SIG-M5 treated with dmso at 0.1 percent for 504 hours (cell line): Measurements from ENCODE around the gene GATA5.
"Not testable (repeated sequence)": the region's sequence is repeated elsewhere in the genome, so short reads cannot be mapped to it uniquely, and the experiment has no call there.

Source experiments
- DNase-seq: peaks from one replicate; lab custom pipeline; 2025; ENCODE audit not compliant: unreplicated experiment; lab: John Stamatoyannopoulos, UW

Gene GATA5

DNA sequence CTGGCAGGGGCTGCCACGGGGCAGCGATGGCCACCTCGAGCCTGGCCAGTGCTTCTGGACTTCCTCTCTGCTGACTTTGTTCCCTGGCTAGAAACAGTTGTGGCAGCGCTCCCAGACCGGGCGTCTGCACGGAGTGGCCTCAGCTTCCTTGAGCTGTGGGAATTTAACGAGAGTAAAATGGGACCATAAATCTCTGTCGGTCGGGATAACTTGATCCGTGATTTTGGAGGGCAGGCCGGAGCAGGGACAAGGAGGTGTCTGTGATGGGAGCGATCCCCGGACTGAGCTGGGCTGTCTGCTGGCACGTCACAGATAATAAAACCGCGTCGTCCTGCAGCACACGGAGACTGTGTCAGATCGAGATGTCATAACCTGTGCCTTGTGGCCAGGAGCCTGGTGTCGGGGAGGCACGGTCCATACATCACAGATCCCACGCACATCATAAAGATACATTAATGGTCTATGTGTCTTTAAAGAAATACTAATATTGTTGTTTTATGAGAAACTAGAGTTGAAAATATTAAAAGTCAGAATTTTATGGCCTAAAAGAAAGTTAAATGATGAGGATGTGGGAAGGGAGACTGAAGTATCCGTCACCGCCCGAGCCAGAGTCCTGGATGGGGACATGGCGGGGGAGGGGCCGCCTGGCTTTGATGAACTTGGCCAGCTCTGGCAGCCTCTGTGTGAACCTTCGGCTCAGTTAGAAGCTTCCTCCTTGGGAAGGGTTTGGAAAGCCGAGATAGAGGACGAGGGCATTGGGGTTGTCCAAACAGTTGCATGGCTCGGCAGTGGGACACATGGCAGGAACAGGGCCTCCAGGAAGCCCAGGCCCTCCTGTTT is 41.9 kb downstream of the GATA5 start:
- no peak for DNase-seq

DNA sequence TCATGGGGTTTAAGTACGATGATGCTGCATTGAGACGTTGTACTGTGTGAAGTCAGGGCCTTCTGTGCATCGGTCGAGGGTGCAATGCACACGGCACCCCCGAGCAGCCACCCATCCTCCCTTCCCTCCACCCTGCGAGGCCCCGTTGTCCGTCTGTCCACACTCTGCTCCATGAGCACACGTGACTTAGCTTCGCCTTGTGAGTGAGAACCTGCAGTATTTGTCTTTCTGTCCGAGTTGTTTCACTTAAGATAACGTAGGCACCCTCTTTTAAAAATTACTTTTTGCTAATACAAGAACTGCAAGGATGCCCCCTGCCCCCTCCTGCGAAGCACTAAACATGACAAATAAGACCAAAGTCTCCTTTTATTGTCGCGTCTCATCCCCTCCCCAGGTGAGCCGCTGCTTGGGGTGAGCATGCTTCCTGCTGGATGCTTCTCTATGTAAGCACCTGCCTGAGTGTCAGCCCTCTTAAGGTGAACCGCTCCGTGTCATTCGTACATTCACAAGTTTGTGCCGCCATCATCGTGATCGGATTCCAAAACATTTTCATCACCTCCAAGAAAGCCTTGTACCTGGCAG is 44.8 kb downstream of the GATA5 start:
- DNase-seq: no peak

DNA sequence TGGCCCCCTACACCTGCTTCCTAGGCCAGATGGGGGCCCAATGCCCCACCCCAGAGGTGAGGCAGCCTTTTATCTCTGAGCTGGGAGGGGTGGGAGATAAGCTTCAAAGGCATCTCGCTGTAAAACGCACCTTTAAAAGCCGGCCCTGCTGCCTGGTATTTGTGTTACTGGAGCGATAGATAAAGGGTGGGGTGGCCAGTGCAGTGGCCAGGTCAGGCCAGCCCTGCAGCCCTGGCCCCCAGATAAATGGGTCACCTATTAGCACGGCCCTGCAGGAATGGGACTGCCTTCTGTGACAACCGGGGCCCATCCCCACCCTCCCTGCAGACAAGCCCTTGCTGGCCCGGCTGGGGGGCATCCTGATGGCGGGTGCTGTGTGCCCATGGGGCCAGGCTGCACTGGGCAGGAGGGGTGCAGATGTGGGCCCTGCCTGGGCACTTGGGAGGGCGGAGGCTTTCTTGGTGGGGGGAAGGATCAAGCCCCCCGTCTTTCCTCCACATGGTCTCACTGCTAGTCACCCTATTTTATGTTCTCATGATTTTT is 45.4 kb downstream of the GATA5 start:
- no peak for DNase-seq

DNA sequence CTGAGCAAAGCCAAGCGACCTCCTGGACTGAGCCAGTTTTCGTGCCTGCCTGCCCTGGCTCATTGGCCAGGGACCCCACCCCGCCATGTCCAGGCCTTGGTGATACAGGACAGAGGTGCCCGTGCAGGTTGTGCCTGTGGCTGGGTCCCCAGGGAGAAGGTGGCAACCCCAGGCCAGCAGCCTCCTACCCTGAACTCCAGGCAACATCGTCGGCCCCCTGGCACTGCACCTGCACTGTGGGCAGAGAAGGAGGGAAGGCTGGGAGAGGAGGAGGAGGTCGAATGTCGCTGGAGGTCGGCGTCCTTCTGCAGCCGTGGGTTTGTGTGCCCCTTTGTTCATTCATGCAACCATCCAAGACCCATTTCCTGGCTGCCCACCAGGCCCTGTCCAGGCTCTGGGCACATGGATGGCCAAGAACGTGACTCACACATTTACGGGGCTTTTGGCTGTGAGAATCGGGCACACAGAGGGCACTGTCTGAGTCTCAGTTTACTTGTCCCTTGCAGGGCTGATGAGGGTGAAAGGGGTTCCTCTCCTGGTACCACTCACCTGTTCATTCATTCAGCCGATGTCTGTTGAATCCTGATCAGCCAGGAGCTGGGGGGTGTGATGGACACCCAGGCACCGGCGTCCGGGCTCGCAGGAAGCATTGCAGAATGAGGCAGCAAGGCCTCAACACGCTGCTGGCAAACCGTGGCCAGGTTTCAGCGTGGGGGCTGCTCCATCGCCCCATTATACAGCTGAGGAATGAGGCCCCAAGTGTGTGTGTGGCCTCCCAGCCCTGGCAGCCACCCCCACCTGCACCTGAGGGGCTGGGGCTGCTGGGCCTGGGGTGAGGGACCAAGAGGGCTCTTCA is 46.1 kb downstream of the GATA5 start:
- no peak for DNase-seq

DNA sequence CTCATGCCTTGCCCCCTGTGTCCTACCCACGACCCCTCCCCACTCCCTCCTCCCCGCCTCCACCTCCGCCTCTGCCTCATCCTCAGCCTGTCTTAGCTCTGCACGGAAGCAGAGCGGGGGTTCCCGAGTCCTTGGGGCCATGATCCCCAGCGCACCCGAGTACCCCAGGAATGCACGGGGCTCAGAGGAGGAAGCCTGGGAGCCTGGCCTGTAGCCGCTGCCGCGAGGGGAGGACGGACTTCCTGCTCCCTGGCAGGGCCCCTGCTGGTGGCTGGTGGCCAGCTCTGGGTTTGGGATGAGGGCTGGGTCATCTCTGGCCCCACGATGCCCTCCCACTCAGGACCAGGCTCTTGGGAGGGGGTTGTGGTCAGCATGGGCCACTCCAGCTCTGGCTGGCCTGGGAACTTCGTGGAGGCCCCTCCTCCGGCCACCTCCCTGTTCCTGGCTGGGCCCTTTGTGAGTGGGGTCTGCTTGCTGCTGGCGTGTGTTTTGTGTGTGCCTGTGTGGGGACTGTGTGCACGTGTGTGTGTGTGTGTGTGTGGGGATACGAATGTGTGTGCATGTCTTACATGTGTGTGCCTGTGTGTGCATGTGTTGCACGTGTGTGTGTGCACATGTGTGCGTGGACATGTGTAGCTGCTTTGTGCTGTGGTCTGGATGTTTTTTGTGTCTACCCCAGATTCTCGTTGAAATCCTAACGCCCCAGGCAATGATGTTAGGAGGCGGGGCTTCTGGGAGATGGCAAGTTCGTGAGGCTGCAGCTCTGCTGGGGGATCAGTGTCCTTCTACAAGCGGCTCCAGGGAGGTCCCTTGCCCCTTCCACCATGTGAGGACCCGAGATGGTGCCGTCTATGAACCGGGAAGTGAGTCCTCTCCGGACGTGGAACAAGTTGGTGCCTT is 47.1 kb downstream of the GATA5 start:
- no peak for DNase-seq

DNA sequence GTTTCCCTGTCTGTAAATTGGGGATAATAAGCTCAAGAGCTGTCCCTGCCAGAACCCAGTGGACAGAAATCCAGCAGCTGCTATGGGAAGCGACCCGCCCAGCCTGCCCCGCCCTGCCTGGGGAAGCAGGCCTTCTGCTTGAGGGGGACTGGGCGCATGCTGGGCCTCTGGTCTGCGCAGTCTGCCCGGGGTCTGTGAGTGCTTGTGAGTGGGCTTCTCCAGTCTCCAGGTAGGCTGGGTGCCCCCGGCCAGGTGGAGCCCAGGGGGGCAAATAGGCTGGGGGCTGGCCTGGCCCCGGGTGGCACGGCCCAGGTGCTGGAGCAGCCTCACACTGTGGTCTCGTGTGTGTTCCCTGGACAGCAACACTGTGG is 47.8 kb downstream of the GATA5 start:
- no peak for DNase-seq

DNA sequence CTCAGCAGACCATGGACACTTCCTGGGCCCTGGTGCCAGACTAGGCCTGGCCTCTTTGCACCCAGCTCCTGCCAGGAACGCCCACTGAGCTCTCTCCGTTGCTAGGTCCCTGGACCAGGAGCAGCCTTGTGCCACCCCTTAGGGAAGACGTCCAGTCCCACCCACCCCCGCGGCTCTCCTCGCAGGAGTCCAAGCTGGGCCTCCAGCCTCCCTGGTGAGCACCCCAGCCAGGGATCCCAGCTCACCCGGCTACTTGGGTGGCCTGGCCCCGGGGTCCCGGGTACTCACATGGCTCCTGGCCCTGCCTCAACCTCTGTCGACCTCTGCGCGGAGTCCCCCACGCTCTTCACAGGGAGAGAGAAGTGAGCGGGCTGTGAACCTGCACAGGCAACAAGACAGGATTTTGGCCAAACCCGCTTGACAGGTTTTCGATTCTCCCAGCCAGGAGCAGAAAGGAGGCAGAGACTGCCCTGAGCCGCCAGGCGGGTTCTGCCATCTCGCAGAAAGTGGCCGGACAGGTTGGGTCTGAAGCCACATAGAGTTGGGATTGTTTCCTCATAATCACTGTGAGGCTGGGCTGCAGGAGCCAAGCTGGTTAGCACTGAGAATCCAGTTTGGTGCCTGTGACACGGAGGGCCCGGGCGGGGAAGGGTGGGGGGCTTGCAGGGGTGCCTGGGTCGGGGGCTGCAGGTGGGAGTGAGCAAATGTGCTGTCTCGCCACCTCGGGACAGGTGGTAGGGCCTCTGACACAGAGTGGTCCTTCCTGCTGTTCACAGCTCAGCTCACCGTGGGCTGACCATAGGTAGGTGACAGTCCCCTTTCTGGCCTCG is 48.4 kb downstream of the GATA5 start, which contains the start of gene RBBP8NL:
Gene RBBP8NL (minus strand): TSS at position 368 of the 830 bp plus-strand sequence. CDS start 7,892 bp downstream, outside the sequence.
- peak; percentile 92 for DNase-seq

DNA sequence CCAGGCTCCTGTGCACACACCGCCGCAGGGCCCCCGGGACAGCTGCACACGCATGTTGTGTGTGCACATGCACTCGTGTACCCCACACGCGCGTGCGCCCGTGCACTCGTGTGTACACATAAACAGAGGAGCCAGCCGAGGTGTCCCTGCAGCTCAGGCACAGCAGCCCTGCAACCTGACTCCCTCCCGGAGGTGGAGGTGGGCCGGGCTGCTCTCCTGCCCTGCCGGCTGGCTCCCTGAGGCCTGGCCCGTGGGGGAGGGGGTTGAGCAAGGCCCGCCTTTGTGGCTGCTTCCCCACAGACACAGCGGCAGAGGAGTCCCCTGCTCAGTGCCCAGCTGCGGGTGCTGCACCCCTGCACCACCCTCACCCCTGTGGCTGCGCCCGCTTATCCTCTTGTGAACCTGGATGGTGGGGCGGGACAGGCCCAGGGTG is 49.1 kb downstream of the GATA5 start:
- peak; percentile 5 for DNase-seq

DNA sequence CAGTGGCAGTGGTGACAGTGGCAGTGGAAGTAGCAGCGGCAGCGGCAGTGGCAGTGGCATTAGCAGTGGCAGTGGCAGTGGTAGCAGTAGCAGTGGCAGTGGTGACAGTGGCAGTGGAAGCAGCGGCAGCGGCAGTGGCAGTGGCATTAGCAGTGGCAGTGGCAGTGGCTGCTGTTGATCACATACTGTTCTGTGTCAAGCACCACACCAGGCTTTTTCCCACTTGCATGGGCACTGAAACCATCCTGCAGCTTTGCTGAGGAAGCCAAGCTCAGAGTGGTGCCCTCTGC is 49.8 kb downstream of the GATA5 start:
- not testable (repeated sequence) for DNase-seq

DNA sequence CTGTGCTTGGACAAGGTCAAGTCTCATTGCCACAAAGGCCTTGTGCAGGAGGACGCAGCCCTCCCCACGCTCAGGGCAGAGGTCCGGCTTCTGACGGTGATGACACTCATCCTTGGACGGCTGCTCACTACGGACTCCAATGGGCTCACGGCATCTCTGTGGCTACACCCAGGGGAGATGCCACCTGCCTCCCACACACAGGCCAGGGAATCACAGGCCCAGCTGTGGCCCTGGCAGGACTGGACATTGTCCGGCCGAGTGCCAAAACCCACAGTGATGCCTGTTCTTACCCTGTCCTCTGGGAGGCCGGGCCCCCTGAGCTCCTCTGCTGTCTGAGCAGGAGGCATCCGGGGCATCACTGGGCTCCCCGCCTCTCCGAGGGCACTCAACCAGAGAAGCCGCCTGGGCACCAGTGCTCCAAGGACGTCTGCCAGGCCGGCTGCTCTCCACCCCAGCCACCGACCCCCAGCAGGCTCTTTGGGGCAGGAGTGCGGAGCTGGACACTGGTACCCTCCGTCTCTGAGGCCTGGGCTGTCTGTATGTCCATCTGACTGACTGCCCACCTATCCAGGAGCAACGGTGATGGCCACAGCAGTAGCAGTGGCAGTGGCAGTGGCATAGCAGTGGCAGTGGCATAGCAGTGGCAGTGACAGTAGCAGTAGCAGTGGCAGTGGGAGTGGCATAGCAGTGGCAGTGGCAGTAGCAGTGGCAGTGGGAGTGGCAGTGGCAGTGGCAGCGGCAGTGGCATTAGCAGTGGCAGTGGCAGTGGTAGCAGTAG is 50.3 kb downstream of the GATA5 start:
- DNase-seq: no peak

DNA sequence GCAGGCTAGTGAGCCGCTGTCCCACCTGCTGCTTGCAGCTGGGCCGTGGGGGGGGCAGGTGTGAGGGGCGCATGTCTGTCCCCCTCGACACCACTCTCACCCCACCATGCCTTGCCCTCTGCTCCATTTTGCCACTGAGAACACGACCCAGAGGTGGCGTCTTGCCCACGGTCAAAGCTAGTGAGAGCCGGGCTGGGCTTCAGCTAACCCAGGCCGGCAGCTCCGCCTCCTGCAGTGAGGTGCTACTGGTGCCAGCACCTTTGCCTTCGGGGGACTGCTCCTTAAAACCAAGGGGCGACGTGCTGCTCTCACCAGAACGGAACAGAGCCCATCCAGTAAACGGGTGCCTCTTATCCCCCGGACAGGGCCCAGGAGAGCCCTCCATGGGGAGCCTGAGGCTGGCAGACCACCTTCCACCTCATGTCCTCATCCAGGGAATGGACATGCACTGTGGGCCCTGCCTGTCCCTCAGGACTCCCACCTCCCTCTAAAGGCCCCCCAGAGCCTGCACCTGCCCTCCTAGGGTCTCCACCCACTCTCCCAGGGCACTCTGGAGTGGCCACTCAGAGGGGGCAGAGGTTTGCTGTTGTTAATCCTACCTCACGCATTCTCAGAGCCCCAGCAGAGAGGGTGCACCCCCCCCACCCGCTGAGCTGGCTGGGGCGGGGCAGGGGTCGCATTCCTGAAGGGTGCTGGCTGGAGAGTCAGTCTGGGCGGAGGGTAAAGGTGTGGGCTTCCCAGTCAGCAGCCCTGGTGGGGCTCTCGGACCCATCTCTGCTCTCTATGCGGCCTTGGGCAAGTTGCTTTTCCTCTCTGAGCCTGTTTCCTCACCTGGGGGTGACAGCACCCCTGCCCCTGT is 51.3 kb downstream of the GATA5 start:
- no peak for DNase-seq

DNA sequence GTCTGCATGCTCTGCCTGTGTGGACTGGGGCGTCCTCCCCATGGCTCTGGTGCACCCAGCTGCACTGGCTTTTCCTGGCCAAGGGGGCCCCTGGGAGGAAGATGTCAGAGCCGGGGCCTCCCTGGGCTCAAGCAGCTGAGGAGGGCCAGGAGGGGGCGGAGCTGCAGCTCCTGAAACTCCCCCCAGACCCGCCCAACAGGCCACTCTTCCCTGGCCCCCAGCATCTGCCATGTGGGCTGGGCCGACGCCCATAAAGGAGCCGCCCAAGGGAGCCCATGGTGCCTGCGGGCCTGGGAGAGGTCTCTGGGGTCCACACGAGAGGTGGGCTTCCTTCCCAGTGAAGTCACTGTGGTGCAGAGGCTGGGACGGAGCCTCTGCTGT is 52.5 kb downstream of the GATA5 start:
- no peak for DNase-seq

DNA sequence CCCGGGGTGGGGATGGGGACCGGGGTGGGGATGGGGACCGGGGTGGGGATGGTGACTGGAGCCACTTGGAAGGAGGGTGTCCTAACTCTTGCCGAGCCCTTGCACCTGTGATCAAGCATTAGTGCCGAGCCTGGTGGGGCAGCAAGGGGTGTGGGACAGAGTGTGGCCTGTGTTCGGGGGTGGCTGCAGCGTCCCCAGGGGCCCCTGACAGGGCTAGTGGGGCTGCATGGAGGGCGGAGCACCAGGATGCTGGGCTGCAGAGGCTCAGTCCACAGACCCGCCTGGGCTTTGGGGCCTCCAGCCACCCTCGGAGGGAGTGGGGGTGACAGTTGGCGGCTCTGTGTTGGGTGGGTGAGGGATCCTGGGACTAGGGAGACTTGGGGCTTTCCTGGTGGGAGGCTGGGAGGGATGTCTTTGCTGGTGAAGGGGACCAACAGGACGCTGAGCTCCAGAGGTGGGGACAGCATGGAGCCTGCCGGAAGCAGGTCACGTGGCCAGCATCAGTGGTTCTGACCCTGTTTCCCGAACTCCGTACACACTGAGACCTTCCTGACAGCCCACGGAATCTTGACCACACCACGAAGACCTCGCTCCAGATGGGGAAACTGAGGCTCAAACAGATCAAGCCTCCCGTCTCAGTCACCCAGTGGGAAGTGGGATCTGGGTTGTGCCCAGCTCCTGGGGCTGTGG is 53.0 kb downstream of the GATA5 start:
- no peak for DNase-seq

DNA sequence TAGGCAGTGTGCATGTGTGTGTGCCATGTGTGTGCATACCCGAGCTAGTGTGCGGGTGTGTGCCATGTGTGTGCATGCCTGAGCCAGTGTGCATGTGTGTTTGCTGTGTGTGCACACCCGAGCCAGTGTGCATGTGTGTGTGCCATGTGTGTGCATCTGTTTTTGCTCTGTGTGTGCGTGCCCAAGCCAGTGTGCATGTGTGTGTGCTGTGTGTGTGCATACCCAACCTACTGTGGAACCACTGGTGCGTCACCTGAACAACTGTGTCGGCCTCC is 54.1 kb downstream of the GATA5 start:
- DNase-seq: no peak

DNA sequence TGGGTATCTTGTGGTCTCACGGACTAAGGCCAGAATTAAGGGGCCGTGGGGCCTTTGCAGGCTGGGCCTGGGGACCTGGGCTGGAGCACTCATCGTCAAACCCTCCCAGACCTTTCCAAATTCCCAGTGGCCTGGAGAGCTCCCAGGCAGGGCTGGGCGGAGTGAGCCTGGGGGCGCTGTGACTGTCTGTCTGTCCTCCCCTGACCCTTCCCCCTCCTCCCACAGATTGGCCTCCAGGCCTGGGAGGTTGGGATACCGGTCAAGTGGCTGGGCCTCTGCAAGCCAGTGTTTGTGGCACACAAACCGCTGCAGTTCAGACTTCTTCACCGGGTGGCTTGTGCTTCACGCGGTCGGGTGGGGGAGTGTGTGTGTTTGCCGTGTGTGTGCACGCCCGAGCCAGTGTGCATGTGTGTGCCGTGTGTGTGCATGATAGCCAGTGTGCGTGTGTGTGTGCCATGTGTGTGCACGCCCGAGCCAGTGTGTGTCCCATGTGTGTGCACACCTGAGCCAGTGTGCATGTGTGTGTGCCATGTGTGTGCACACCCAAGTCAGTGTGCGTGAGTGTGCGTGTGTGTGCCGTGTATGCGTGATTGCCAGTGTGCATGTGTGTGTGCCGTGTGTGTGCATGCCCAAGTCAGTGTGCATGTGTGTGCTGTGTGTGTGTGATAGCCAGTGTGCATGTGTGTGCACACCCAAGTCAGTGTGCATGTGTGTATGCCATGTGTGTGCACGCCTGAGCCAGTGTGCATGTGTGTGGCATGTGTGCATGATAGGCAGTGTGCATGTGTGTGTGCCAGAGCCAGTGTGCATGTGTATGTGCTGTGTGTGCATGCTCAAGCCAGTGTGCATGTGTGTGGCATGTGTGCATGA is 54.7 kb downstream of the GATA5 start:
- DNase-seq: no peak

DNA sequence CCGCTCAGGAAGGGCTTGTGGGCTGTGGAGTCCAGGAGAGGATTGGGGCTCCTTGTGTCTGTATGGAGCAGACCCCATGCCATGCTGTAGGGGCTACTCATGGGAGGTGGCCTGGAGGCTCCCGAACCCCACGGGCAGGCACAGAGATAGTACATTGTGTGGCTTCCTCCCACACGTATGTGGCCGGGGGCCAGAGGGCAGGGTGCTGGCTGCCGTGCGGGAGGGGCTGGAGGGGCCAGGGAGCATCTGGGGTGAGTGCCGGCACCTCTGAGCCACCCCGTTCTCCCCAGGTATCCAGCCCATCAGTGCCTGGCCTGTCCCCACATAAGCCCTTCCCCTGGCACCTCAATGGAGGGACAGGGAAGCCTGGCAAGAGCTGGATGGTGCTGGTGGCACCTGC is 56.0 kb downstream of the GATA5 start:
- no peak for DNase-seq
